ENCODE results near the gene PUS1. TPM values are rescaled to one million over a fixed set of nuclear protein-coding genes. Genes with fewer than 3 reads are reported as not detected.

Gene PUS1
- total RNA-seq, 1 donor from 2014 or later = 33.7 TPM

- TF ChIP-seq, protein P1, sequence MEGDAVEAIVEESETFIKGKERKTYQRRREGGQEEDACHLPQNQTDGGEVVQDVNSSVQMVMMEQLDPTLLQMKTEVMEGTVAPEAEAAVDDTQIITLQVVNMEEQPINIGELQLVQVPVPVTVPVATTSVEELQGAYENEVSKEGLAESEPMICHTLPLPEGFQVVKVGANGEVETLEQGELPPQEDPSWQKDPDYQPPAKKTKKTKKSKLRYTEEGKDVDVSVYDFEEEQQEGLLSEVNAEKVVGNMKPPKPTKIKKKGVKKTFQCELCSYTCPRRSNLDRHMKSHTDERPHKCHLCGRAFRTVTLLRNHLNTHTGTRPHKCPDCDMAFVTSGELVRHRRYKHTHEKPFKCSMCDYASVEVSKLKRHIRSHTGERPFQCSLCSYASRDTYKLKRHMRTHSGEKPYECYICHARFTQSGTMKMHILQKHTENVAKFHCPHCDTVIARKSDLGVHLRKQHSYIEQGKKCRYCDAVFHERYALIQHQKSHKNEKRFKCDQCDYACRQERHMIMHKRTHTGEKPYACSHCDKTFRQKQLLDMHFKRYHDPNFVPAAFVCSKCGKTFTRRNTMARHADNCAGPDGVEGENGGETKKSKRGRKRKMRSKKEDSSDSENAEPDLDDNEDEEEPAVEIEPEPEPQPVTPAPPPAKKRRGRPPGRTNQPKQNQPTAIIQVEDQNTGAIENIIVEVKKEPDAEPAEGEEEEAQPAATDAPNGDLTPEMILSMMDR (IDR thresholded peaks at IDR 0.05; ENCODE audit: insufficient read depth, low read depth, low read length) = no peak
- TF ChIP-seq EZH2 (IDR thresholded peaks at IDR 0.05; ENCODE audit: insufficient read depth, low read length) = no peak
- Mint-ChIP-seq H3K9me3 (ENCODE audit: unreplicated experiment) (no peaks in the 10 kb centered on the region), H3K4me1 (ENCODE audit: low read depth, unreplicated experiment) (peaks cover 12% of the 10 kb centered on the region), H3K27ac (ENCODE audit: unreplicated experiment) (no peak overlapping the region), H3K4me3 (ENCODE audit: unreplicated experiment) (no peak overlapping the region), H3K36me3 (ENCODE audit: low read depth, unreplicated experiment) (peaks cover 7% of the 10 kb centered on the region), H3K27me3 (ENCODE audit: low read depth, unreplicated experiment) (no peaks in the 10 kb centered on the region)
- no peak overlapping the region for H3K27ac ChIP-seq (ENCODE audit: low read depth, low read length)
- no peaks in the 10 kb centered on the region for H3K27me3 ChIP-seq (ENCODE audit: insufficient read depth, low read length)
- H3K4me1 ChIP-seq (ENCODE audit: insufficient read depth, low read length) = peaks cover 21% of the 10 kb centered on the region
- H3K9me3 ChIP-seq (ENCODE audit: insufficient read depth, low read depth, low read length) = no peaks in the 10 kb centered on the region
- H3K4me3 ChIP-seq (ENCODE audit: insufficient read depth, low read depth, low read length) = no peak overlapping the region
- no peak overlapping the region for H2AFZ ChIP-seq (ENCODE audit: low read depth, low read length)
- no peak overlapping the region for H3K9ac ChIP-seq (ENCODE audit: low read length)
- H3K79me2 ChIP-seq (ENCODE audit: insufficient read depth, low read length) = peaks cover 23% of the 10 kb centered on the region
- FAIRE-seq (no peak), DNase-seq (ENCODE audit: low read depth) (no peak)
- peaks cover 44% of the 10 kb centered on the region for H4K20me1 ChIP-seq (ENCODE audit: insufficient read depth, low read length)
- no peak overlapping the region for H3K4me2 ChIP-seq (ENCODE audit: low read length)
- no peaks in the 10 kb centered on the region for H3K36me3 ChIP-seq (ENCODE audit: insufficient read depth, low read length)
Measured at GRCh38 chr12:131909081-131909751, 19.9 kb upstream of the PUS1 start.

GRCh38 chr12:131909752-131910219 lies 19.3 kb upstream of the PUS1 start:
- no peaks in the 10 kb centered on the region for H3K9me3 ChIP-seq (ENCODE audit: insufficient read depth, low read depth, low read length)
- peaks cover 39% of the 10 kb centered on the region for H4K20me1 ChIP-seq (ENCODE audit: insufficient read depth, low read length)
- no peak for FAIRE-seq
- no peak overlapping the region for H3K4me2 ChIP-seq (ENCODE audit: low read length)
- H2AFZ ChIP-seq (ENCODE audit: low read depth, low read length) = no peak overlapping the region
- Mint-ChIP-seq H3K27me3 (ENCODE audit: low read depth, unreplicated experiment) (no peaks in the 10 kb centered on the region), H3K4me3 (ENCODE audit: unreplicated experiment) (no peak overlapping the region), H3K36me3 (ENCODE audit: low read depth, unreplicated experiment) (peaks cover 8% of the 10 kb centered on the region), H3K27ac (ENCODE audit: unreplicated experiment) (no peak overlapping the region), H3K9me3 (ENCODE audit: unreplicated experiment) (no peaks in the 10 kb centered on the region), H3K4me1 (ENCODE audit: low read depth, unreplicated experiment) (peaks cover 12% of the 10 kb centered on the region)
- no peaks in the 10 kb centered on the region for H3K27me3 ChIP-seq (ENCODE audit: insufficient read depth, low read length)
- H3K79me2 ChIP-seq (ENCODE audit: insufficient read depth, low read length) = peaks cover 17% of the 10 kb centered on the region
- H3K4me1 ChIP-seq (ENCODE audit: insufficient read depth, low read length) = peaks cover 21% of the 10 kb centered on the region
- no peak overlapping the region for H3K27ac ChIP-seq (ENCODE audit: low read depth, low read length)
- H3K4me3 ChIP-seq (ENCODE audit: insufficient read depth, low read depth, low read length) = no peak overlapping the region
- no peak overlapping the region for H3K9ac ChIP-seq (ENCODE audit: low read length)
- TF ChIP-seq EZH2 (IDR thresholded peaks at IDR 0.05; ENCODE audit: insufficient read depth, low read length) = no peak
- TF ChIP-seq, protein P1 (IDR thresholded peaks at IDR 0.05; ENCODE audit: insufficient read depth, low read depth, low read length) = no peak
- DNase-seq (ENCODE audit: low read depth) = no peak
- no peaks in the 10 kb centered on the region for H3K36me3 ChIP-seq (ENCODE audit: insufficient read depth, low read length)

Measured in astrocyte (in vitro differentiated cells and primary cell).